ENCODE data around the gene SP2.

GRCh38 chr17:47913050-47913449 lies 17.0 kb downstream of the SP2 start:
- TF ChIP-seq, protein P1, sequence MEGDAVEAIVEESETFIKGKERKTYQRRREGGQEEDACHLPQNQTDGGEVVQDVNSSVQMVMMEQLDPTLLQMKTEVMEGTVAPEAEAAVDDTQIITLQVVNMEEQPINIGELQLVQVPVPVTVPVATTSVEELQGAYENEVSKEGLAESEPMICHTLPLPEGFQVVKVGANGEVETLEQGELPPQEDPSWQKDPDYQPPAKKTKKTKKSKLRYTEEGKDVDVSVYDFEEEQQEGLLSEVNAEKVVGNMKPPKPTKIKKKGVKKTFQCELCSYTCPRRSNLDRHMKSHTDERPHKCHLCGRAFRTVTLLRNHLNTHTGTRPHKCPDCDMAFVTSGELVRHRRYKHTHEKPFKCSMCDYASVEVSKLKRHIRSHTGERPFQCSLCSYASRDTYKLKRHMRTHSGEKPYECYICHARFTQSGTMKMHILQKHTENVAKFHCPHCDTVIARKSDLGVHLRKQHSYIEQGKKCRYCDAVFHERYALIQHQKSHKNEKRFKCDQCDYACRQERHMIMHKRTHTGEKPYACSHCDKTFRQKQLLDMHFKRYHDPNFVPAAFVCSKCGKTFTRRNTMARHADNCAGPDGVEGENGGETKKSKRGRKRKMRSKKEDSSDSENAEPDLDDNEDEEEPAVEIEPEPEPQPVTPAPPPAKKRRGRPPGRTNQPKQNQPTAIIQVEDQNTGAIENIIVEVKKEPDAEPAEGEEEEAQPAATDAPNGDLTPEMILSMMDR (conservative IDR thresholded peaks at IDR 0.05 in 1 of 2, IDR thresholded peaks at IDR 0.05 in 1 of 2; ENCODE audit: low read depth in 1 of 2, low read length in 2 of 2): no peak
- TF ChIP-seq EZH2 (IDR thresholded peaks at IDR 0.05; ENCODE audit: low read length, missing control alignments): no peak
